Panc1 (cell line): ENCODE data around the gene CLDN15. TPM values are rescaled to one million over a fixed set of nuclear protein-coding genes. Genes with fewer than 3 reads are reported as not detected.

Experiments used
- ATAC-seq: fragments of 200-7000 bp; cut with Tn5 transposase; 2 replicates; pipeline ENCODE4 v1.9.1; 2020; ENCODE audit warnings: mild to moderate bottlenecking, moderate library complexity
- BruUV-seq: library from RNA; stranded (reverse); fragments of 400-500 nt; replicated peaks from 2 replicates; lab custom pipeline; 2021; lab: Mats Ljungman, UMichigan
- CTCF ChIA-PET: fragments of 300-600 bp; sonication (Branson Sonifier 250); formaldehyde crosslinking; loops from one replicate; lab custom pipeline; 2022; ENCODE audit warnings: antibody characterized with exemption; lab: Charles Lee
- POLR2A ChIA-PET: fragments of 300-600 bp; sonication (Branson Sonifier 250); formaldehyde crosslinking; loops from one replicate; lab custom pipeline; 2022; ENCODE audit warnings: antibody characterized with exemption; lab: Charles Lee
- DNase-seq: peaks from one replicate; pipeline ENCODE4 v3.0.0-alpha.2; 2010; ENCODE audit warnings: low read depth, low spot score
- H3K27ac ChIP-seq: 2 replicates; pipeline ENCODE4 v1.5.1; 2011; ENCODE audit warnings: mild to moderate bottlenecking, low read length, inconsistent platforms
- H3K27me3 ChIP-seq: fragments of 200-500 bp; sonication (Bioruptor generic); 2 replicates; pipeline ENCODE4 v1.6.0; 2014; ENCODE audit warnings: low read length, inconsistent platforms; ENCODE audit not compliant: control insufficient read depth, insufficient read depth
- H3K36me3 ChIP-seq: fragments of 200-500 bp; sonication (Bioruptor generic); 2 replicates; pipeline ENCODE4 v1.5.1; 2014; ENCODE audit warnings: inconsistent platforms, mild to moderate bottlenecking, low read length, moderate library complexity; ENCODE audit not compliant: control insufficient read depth, insufficient read depth
- H3K4me1 ChIP-seq: 2 replicates; pipeline ENCODE4 v1.5.1; 2011; ENCODE audit warnings: inconsistent platforms, mild to moderate bottlenecking, low read length, moderate library complexity; ENCODE audit not compliant: control insufficient read depth, insufficient read depth
- H3K4me3 ChIP-seq, 2 experiments: 2 replicates each; pipeline ENCODE4 v1.5.1; 2011 to 2012; ENCODE audit warnings: low read depth in 2 of 2, low read length in 2 of 2, mild to moderate bottlenecking in 2 of 2, inconsistent platforms in 1 of 2, moderate library complexity in 1 of 2
- H3K9me3 ChIP-seq: fragments of 200-500 bp; sonication (Bioruptor generic); 2 replicates; pipeline ENCODE4 v1.5.1; 2014; ENCODE audit warnings: low read depth, mild to moderate bottlenecking, inconsistent platforms, low read length, moderate library complexity; ENCODE audit not compliant: control insufficient read depth, insufficient read depth
- POLR2AphosphoS5 ChIP-seq: IDR thresholded peaks from 2 replicates; pipeline ENCODE4 v1.6.1; 2012; ENCODE audit warnings: mild to moderate bottlenecking, low read depth, low read length, moderate library complexity
- SIN3A ChIP-seq: IDR thresholded peaks from 2 replicates; pipeline ENCODE4 v1.6.1; 2012; ENCODE audit warnings: low read depth, mild to moderate bottlenecking, low read length, moderate library complexity, borderline replicate concordance; ENCODE audit not compliant: insufficient read depth
- TCF7L2 ChIP-seq: IDR thresholded peaks from 2 replicates; pipeline ENCODE4 v1.6.1; 2011; ENCODE audit warnings: mild to moderate bottlenecking, low read depth, low read length, inconsistent platforms
- in situ Hi-C: cut with HindIII; loops from 2 replicates; pipeline ENCODE4 v1.10.0; 2016; ENCODE audit warnings: low sequenced_read_pairs, low pct_unique_long_range_greater_than_20kb
- intact Hi-C: fragments of 100-400 bp; cut with micrococcal nuclease; formaldehyde crosslinking; loops from one replicate; pipeline ENCODE4 v1.10.0; 2022; ENCODE audit not compliant: unreplicated experiment
- total RNA-seq: library from RNA; stranded (reverse); gene quantifications from one replicate; pipeline ENCODE4 v1.2.1, GENCODE V29; 2021; ENCODE audit not compliant: unreplicated experiment
- TF ChIP-seq, protein P1 (sequence below): fragments of 450-650 bp; IDR thresholded peaks from 2 replicates; pipeline ENCODE4 v1.5.1; 2017; ENCODE audit warnings: mild to moderate bottlenecking
- TF ChIP-seq, protein P2 (sequence below), 2 experiments: IDR thresholded peaks; 2 replicates each; pipeline ENCODE4 v1.6.1; 2011 to 2012; ENCODE audit warnings: low read depth in 2 of 2, control low read depth in 1 of 2, low read length in 1 of 2, mild to moderate bottlenecking in 1 of 2, moderate library complexity in 1 of 2; ENCODE audit not compliant: insufficient read depth in 1 of 2

The CLDN15 gene
- total RNA-seq, 1 experiment from 2014 or later, result 8.0 TPM

DNA sequence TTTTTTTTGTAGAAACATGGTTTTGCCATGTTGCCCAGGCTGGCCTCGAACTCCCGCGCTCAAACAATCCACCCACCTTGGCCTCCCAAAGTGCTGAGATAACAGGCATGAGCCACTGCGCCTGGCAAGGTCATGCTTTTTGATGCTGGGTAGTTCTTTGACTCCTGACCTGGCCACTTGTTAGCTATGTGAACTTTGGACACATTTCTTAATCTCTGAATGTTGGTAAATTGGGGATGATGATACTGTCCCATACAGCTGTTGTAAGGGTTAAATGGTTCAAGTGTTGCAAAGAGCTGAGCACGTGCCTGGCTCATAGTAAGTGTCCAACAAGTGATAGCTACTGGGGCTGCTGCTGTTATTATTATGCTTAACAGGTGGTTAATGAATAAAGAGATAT, 17.3 kb downstream of the CLDN15 start:
- in situ Hi-C loops, result no loop called here
- Histone ChIP-seq H3K9me3 (no peaks in the 10 kb centered on the region), H3K36me3 (no peaks in the 10 kb centered on the region; the same call in 1 of the 2 replicates), H3K27me3 (no peaks in the 10 kb centered on the region), H3K4me3 (no peak overlapping the region), H3K27ac (no peak overlapping the region), H3K4me1 (peaks cover 6% of the 10 kb centered on the region)
- intact Hi-C loops, result no loop called here
- TF ChIP-seq TCF7L2 (no peak), SIN3A (no peak), POLR2AphosphoS5 (no peak)
- TF ChIP-seq, protein P1, sequence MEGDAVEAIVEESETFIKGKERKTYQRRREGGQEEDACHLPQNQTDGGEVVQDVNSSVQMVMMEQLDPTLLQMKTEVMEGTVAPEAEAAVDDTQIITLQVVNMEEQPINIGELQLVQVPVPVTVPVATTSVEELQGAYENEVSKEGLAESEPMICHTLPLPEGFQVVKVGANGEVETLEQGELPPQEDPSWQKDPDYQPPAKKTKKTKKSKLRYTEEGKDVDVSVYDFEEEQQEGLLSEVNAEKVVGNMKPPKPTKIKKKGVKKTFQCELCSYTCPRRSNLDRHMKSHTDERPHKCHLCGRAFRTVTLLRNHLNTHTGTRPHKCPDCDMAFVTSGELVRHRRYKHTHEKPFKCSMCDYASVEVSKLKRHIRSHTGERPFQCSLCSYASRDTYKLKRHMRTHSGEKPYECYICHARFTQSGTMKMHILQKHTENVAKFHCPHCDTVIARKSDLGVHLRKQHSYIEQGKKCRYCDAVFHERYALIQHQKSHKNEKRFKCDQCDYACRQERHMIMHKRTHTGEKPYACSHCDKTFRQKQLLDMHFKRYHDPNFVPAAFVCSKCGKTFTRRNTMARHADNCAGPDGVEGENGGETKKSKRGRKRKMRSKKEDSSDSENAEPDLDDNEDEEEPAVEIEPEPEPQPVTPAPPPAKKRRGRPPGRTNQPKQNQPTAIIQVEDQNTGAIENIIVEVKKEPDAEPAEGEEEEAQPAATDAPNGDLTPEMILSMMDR, result no peak
- TF ChIP-seq, protein P2, sequence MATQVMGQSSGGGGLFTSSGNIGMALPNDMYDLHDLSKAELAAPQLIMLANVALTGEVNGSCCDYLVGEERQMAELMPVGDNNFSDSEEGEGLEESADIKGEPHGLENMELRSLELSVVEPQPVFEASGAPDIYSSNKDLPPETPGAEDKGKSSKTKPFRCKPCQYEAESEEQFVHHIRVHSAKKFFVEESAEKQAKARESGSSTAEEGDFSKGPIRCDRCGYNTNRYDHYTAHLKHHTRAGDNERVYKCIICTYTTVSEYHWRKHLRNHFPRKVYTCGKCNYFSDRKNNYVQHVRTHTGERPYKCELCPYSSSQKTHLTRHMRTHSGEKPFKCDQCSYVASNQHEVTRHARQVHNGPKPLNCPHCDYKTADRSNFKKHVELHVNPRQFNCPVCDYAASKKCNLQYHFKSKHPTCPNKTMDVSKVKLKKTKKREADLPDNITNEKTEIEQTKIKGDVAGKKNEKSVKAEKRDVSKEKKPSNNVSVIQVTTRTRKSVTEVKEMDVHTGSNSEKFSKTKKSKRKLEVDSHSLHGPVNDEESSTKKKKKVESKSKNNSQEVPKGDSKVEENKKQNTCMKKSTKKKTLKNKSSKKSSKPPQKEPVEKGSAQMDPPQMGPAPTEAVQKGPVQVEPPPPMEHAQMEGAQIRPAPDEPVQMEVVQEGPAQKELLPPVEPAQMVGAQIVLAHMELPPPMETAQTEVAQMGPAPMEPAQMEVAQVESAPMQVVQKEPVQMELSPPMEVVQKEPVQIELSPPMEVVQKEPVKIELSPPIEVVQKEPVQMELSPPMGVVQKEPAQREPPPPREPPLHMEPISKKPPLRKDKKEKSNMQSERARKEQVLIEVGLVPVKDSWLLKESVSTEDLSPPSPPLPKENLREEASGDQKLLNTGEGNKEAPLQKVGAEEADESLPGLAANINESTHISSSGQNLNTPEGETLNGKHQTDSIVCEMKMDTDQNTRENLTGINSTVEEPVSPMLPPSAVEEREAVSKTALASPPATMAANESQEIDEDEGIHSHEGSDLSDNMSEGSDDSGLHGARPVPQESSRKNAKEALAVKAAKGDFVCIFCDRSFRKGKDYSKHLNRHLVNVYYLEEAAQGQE (IDR thresholded peaks at IDR 0.05; ENCODE audit: insufficient read depth in 1 of 2, low read depth in 2 of 2, low read length in 1 of 2), result no peak
- ATAC-seq (no peak), DNase-seq (no peak)
- POLR2A ChIA-PET, result interaction anchor here (0.8 kb wide), 1 partner anchor 23 kb away, joined by 11 read pairs; no protein-coding TSS in a partner anchor
- BruUV-seq, result no TSS peak
- CTCF ChIA-PET, result interaction anchor here (0.7 kb wide), 1 partner anchor 12 kb away, joined by 3 read pairs; no protein-coding TSS in a partner anchor

DNA sequence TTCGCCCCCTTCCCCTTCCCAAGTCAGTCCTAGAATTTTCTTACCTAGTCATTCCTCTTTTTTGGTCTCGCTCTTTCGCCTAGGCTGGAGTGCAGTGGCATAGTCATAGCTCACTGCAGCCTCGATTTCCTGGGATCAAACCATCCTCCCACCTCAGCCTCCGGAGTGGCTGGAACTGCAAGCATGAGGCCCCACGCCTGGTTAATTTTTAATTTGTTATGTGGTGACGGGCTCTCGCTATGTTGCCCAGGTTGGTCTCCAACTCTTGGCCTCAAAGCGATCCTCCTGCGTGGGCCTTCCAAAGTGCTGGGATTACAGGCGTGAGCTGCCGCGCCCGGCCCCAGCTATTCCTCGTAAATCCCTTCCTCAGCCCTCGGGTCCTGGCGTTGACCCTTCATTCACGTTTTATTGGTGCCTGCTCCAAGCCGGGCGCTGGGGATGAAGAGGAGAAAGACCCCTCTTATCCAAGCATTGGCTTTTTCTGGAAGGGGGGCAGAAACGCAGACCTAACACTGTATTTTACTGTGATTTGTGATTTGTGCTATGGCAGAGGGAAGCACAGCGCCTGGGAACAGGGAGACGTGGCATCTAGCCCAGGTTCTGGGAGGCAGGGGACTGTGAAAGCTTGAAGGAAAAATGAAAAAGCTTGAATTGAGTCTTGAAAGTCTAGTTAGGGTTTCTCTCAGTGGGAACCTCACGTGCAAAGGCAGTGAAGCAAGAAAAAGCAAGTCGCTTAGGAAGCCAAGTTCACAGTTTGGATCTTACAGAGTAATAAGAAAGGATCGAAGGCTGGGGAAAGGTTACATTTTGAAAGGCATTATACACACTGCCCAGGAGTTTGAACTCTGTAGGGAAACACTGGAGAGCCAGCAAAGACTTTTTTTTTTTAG, 19.1 kb downstream of the CLDN15 start:
- H3K27ac ChIP-seq, result peak overlapping the region; percentile 95
- ChIA-PET CTCF (interaction anchor here (1.2 to 1.7 kb wide), 2 partner anchors 26 to 74 kb away, joined by 8 to 9 read pairs; partner anchors contain the start of gene FIS1), POLR2A (interaction anchor here (0.6 to 1.5 kb wide), 9 partner anchors 13 to 315 kb away, joined by 3 to 7 read pairs (median 4); no protein-coding TSS in a partner anchor)
- no peaks in the 10 kb centered on the region for H3K27me3 ChIP-seq
- in situ Hi-C loops (no loop called here), intact Hi-C loops (no loop called here)
- no peaks in the 10 kb centered on the region; the same call in 1 of the 2 replicates for H3K36me3 ChIP-seq
- no peak for DNase-seq
- peak; percentile 11 for ATAC-seq
- TF ChIP-seq, protein P1, result no peak
- TF ChIP-seq TCF7L2 (no peak), POLR2AphosphoS5 (no peak; the same call in 1 of the 2 replicates), SIN3A (no peak)
- TF ChIP-seq, protein P2 (IDR thresholded peaks at IDR 0.05; ENCODE audit: insufficient read depth in 1 of 2, low read depth in 2 of 2, low read length in 1 of 2), result no peak
- H3K9me3 ChIP-seq, result no peaks in the 10 kb centered on the region
- TSS peak; percentile 88 for BruUV-seq
- H3K4me3 ChIP-seq, result peak overlapping the region; percentile 85 to 97
- peaks cover 13% of the 10 kb centered on the region for H3K4me1 ChIP-seq
